ENCODE data around the gene NAGS. TPM values are rescaled to one million over a fixed set of nuclear protein-coding genes. Genes with fewer than 3 reads are reported as not detected.
A peak's percentile ranks its signal among the peaks of the same experiment; 100 is the strongest.

NAGS gene
- total RNA-seq, 1 experiment from 2014 or later: 3.7 TPM

DNA sequence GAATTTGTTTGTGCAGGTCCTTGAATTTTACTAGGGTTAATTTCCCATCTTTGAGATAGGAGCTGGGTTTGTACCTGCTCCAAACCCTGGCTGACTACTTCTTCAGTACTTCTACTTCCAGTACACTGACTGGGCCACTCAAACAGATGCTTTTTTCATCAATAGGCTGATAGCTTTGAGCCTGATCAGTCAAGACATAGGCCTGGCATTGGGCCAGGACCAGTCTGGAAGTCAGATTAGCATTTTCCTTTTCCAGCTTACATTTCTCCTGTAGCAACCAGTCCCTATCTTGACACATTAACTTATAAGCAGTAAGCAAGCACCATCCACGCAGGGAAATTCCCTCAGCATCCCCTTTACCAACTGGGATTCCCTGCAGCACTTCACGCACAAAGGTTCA lies 17.8 kb downstream of the NAGS start:
- no peaks in the 10 kb centered on the region for H3K23me2 ChIP-seq (ENCODE audit: insufficient read length, low read depth, low read length, poor library complexity, severe bottlenecking)
- H3K4me1 ChIP-seq (ENCODE audit: insufficient read depth, low read length): no peaks in the 10 kb centered on the region
- peaks cover 2 to 26% (median 8%) of the 10 kb centered on the region in 3 experiments; a peak in 3 of 7 replicates for H3K36me3 Mint-ChIP-seq (ENCODE audit: insufficient read depth in 1 of 3, low read depth in 3 of 3)
- no peaks in the 10 kb centered on the region for H3K9me3 ChIP-seq (ENCODE audit: control insufficient read depth, low read depth, low read length)
- H2AK5ac ChIP-seq (ENCODE audit: insufficient read length, low read length): no peak overlapping the region
- H3K23ac ChIP-seq (ENCODE audit: insufficient read length, low read depth, low read length): no peak overlapping the region
- no peaks in the 10 kb centered on the region for H3K27me3 ChIP-seq (ENCODE audit: insufficient read depth, low read length)
- no peak overlapping the region for H3K9ac ChIP-seq (ENCODE audit: extremely low read depth, insufficient read length, low read length)
- no peaks in the 10 kb centered on the region for H3K79me1 ChIP-seq (ENCODE audit: insufficient read depth, low read depth, low read length, poor library complexity, severe bottlenecking)
- H3K27ac Mint-ChIP-seq: 0 out of 7 replicates have a peak overlapping the region, but pooled peaks of 1 of the 3 experiments have one; percentile 33
- no peak for DNase-seq
- H4K5ac ChIP-seq (ENCODE audit: insufficient read length, low read depth, low read length): no peak overlapping the region
- no peak overlapping the region for H4K8ac ChIP-seq (replicated peaks; ENCODE audit: insufficient read length, low read depth, low read length)
- H3K79me2 ChIP-seq (ENCODE audit: insufficient read depth, low read length): no peaks in the 10 kb centered on the region
- no peak overlapping the region for H3K4ac ChIP-seq (ENCODE audit: low read depth, low read length)
- H2BK120ac ChIP-seq (ENCODE audit: low read depth, low read length, poor library complexity, severe bottlenecking): no peak overlapping the region
- H2BK15ac ChIP-seq (ENCODE audit: low read depth, low read length): no peak overlapping the region
- H4K91ac ChIP-seq (ENCODE audit: insufficient read length, low read depth, low read length): no peak overlapping the region
- no peaks in the 10 kb centered on the region for H3K27me3 Mint-ChIP-seq (ENCODE audit: low read depth)
- no peak overlapping the region for H2BK5ac ChIP-seq (ENCODE audit: insufficient read length, low read length)
- TF ChIP-seq, protein P1, sequence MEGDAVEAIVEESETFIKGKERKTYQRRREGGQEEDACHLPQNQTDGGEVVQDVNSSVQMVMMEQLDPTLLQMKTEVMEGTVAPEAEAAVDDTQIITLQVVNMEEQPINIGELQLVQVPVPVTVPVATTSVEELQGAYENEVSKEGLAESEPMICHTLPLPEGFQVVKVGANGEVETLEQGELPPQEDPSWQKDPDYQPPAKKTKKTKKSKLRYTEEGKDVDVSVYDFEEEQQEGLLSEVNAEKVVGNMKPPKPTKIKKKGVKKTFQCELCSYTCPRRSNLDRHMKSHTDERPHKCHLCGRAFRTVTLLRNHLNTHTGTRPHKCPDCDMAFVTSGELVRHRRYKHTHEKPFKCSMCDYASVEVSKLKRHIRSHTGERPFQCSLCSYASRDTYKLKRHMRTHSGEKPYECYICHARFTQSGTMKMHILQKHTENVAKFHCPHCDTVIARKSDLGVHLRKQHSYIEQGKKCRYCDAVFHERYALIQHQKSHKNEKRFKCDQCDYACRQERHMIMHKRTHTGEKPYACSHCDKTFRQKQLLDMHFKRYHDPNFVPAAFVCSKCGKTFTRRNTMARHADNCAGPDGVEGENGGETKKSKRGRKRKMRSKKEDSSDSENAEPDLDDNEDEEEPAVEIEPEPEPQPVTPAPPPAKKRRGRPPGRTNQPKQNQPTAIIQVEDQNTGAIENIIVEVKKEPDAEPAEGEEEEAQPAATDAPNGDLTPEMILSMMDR (conservative IDR thresholded peaks at IDR 0.05): no peak
- no peak overlapping the region for H3K56ac ChIP-seq (ENCODE audit: insufficient read length, low read depth, low read length)
- no peak overlapping the region for H3K4me2 ChIP-seq (ENCODE audit: insufficient read depth, insufficient read length, low read length)
- H3K18ac ChIP-seq (ENCODE audit: insufficient read length, low read depth, low read length): no peak overlapping the region
- no peak overlapping the region for H3T11ph ChIP-seq (ENCODE audit: low read length)
- H3K4me3 Mint-ChIP-seq: no peak overlapping the region
- no peaks in the 10 kb centered on the region for H3K4me1 Mint-ChIP-seq
- no peak overlapping the region for H2BK12ac ChIP-seq (ENCODE audit: insufficient read length, low read depth, low read length)
- H3K27ac ChIP-seq (ENCODE audit: insufficient read length, low read depth, low read length): no peak overlapping the region
- H4K20me1 ChIP-seq (ENCODE audit: control insufficient read depth, insufficient read depth, insufficient read length): no peaks in the 10 kb centered on the region
- H2AFZ ChIP-seq (ENCODE audit: low read length): no peak overlapping the region
- no peak overlapping the region for H2BK20ac ChIP-seq (ENCODE audit: low read depth, low read length, poor library complexity, severe bottlenecking)
- H3K14ac ChIP-seq (ENCODE audit: insufficient read depth, low read length): no peak overlapping the region
- H3K9me3 Mint-ChIP-seq: no peaks in the 10 kb centered on the region
- no CpG with 5 or more reads among the region's 2 CpGs for WGBS (ENCODE audit: extremely low coverage, insufficient read length, low lambda C conversion rate)
